Measurements from ENCODE around the gene SCN2A.

Gene SCN2A

DNA sequence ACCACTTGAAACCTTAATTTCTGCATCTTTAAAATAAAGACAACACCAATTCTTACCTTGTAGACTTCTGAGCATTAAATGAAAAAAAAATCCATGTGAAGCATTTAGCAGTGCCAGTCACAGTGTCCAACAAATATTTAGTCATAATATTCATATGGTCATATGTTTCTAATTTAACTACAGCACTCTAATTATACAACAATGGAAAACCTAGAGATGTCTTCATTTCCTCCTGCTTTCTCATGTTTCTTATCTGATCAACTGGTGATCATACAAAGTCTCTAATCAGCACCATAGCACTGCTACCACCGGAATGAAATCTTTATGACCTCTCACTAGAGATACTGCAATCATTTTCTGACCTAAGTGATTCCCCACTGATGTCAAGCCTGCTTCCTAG, 25.1 kb upstream of the SCN2A start:
- H3K4me3 ChIP-seq (ENCODE audit: low read depth in 1 of 2, low read length in 2 of 2), result no peak overlapping the region
- H3K4me1 ChIP-seq (ENCODE audit: control insufficient read depth in 1 of 2, insufficient read depth in 2 of 2, low read length in 2 of 2), result no peaks in the 10 kb centered on the region
- H3K9me3 ChIP-seq (ENCODE audit: control insufficient read depth in 1 of 2, low read length in 2 of 2), result no peaks in the 10 kb centered on the region
- no peaks in the 10 kb centered on the region for H3K36me3 ChIP-seq (ENCODE audit: control insufficient read depth in 1 of 2, insufficient read depth in 2 of 2, low read length in 2 of 2)
- H3K27me3 ChIP-seq (ENCODE audit: low read depth, low read length), result no peaks in the 10 kb centered on the region
- H3K27ac ChIP-seq (ENCODE audit: low read length), result no peak overlapping the region

DNA sequence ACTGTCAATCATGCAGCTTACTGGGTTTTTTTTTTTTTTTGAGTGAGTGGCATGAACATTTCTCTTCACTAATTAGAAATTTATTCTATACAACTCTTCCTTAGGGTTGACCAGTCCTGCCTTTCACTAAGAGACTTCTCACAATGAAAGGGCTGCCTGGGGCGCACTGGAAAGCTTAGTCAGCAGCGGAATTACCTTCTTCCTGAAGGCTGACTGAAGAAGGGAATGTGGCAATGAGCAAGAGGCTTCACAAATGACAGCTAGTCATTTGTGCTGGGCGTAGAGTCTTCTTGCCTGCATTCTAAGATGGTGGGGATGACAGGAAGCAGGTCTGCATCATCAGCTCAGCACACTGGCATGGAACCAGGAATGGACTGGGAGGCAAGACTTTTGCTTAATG, 19.7 kb upstream of the SCN2A start:
- H3K36me3 ChIP-seq (ENCODE audit: control insufficient read depth in 1 of 2, insufficient read depth in 2 of 2, low read length in 2 of 2), result no peaks in the 10 kb centered on the region
- no peaks in the 10 kb centered on the region for H3K4me1 ChIP-seq (ENCODE audit: control insufficient read depth in 1 of 2, insufficient read depth in 2 of 2, low read length in 2 of 2)
- H3K4me3 ChIP-seq (ENCODE audit: low read depth in 1 of 2, low read length in 2 of 2), result no peak overlapping the region
- no peaks in the 10 kb centered on the region for H3K9me3 ChIP-seq (ENCODE audit: control insufficient read depth in 1 of 2, low read length in 2 of 2)
- no peak overlapping the region for H3K27ac ChIP-seq (ENCODE audit: low read length)
- H3K27me3 ChIP-seq (ENCODE audit: low read depth, low read length), result no peaks in the 10 kb centered on the region

DNA sequence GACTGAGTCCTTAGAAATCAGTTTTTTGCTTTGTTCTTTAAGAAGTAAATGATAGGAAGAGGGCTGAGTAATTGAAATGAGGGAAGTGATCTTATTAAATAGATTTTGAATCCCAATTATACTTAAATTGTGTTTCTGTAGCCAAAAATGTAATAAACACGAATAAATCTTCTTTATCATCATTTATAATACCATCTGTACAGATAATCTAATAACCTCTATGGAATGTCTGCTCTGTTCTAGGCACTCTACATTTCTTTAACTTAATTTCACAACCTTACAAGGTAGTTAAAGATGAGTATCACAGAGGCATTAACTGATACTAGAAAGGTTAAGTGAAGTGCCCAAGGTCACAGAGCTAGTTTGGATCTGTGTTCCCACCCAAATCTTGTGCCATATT, 14.3 kb upstream of the SCN2A start:
- Histone ChIP-seq H3K4me3 (ENCODE audit: low read depth in 1 of 2, low read length in 2 of 2) (no peak overlapping the region), H3K9me3 (ENCODE audit: control insufficient read depth in 1 of 2, low read length in 2 of 2) (no peaks in the 10 kb centered on the region)

DNA sequence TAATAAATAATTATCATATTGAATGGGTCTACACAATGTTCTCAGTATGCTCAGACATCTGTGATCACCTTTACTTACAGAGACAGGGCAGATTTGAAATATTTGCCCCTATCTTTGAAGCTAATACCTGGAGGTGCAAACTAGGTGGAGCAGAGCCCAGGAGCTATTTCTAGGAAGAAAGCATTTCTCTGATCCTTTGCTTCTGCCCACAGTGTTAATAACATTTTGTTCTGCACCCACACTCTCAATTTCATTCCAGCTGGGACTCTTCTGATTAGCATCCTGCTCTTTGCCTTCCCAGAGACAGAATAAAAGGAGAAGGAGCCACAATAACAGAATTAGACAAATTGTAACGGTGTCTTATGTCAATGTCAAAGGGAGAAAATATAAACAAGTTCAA, 11.6 kb upstream of the SCN2A start:
- no peaks in the 10 kb centered on the region for H3K27me3 ChIP-seq (ENCODE audit: low read depth, low read length)
- H3K36me3 ChIP-seq (ENCODE audit: control insufficient read depth in 1 of 2, insufficient read depth in 2 of 2, low read length in 2 of 2), result no peaks in the 10 kb centered on the region
- no peaks in the 10 kb centered on the region for H3K4me1 ChIP-seq (ENCODE audit: control insufficient read depth in 1 of 2, insufficient read depth in 2 of 2, low read length in 2 of 2)
- H3K9me3 ChIP-seq (ENCODE audit: control insufficient read depth in 1 of 2, low read length in 2 of 2), result no peaks in the 10 kb centered on the region
- no peak overlapping the region for H3K4me3 ChIP-seq (ENCODE audit: low read depth in 1 of 2, low read length in 2 of 2)
- no peak overlapping the region for H3K27ac ChIP-seq (ENCODE audit: low read length)

More for the DNA sequence above, 14.3 kb upstream of the SCN2A start:
- Histone ChIP-seq H3K4me1 (ENCODE audit: control insufficient read depth in 1 of 2, insufficient read depth in 2 of 2, low read length in 2 of 2) (no peaks in the 10 kb centered on the region), H3K36me3 (ENCODE audit: control insufficient read depth in 1 of 2, insufficient read depth in 2 of 2, low read length in 2 of 2) (no peaks in the 10 kb centered on the region), H3K27ac (ENCODE audit: low read length) (no peak overlapping the region), H3K27me3 (ENCODE audit: low read depth, low read length) (no peaks in the 10 kb centered on the region)

DNA sequence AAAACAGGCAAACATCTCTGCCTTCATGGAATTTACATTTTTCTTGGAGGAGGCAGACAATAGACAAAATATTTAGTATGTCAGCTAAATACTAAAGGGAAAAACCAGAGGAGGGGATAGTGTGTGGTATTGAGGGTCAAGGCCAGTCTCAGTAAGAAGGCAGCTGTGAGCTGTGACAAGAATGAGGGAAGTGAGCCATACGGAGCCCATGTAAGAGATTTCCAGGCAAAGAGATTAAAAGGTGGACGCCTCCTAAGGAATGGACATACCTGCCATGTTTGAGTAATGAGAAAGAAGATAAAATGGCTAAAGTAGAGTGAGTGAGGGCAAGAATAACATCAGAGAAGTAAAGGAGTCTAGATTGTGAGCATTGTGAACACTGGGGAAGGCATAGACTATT, 2.2 kb upstream of the SCN2A start:
- H3K36me3 ChIP-seq (ENCODE audit: control insufficient read depth in 1 of 2, insufficient read depth in 2 of 2, low read length in 2 of 2), result no peaks in the 10 kb centered on the region
- no peaks in the 10 kb centered on the region for H3K9me3 ChIP-seq (ENCODE audit: control insufficient read depth in 1 of 2, low read length in 2 of 2)
- no peaks in the 10 kb centered on the region for H3K27me3 ChIP-seq (ENCODE audit: low read depth, low read length)
- no peaks in the 10 kb centered on the region for H3K4me1 ChIP-seq (ENCODE audit: control insufficient read depth in 1 of 2, insufficient read depth in 2 of 2, low read length in 2 of 2)
- H3K4me3 ChIP-seq (ENCODE audit: low read depth in 1 of 2, low read length in 2 of 2), result no peak overlapping the region
- H3K27ac ChIP-seq (ENCODE audit: low read length), result no peak overlapping the region

DNA sequence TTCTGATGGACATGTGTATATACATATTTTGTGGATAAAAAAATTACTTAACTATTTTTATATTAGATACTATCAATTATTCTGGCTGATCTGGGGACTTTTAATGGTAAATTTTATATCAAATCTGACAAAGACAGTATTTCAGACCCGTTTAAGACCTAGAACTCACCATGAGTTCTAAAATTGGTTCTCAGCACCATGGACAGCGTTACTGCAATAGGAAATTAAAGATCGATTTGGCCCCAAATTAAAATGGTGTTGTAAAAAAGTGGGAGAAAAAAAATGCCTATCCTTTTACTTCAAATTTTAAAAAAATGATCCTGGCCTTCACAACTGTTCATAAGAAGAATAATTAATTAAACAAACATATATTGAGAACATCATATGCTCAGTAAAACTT, 919 bp upstream of the SCN2A start:
- Histone ChIP-seq H3K27ac (ENCODE audit: low read length) (no peak overlapping the region), H3K36me3 (ENCODE audit: control insufficient read depth in 1 of 2, insufficient read depth in 2 of 2, low read length in 2 of 2) (no peaks in the 10 kb centered on the region), H3K4me1 (ENCODE audit: control insufficient read depth in 1 of 2, insufficient read depth in 2 of 2, low read length in 2 of 2) (no peaks in the 10 kb centered on the region), H3K9me3 (ENCODE audit: control insufficient read depth in 1 of 2, low read length in 2 of 2) (no peaks in the 10 kb centered on the region), H3K4me3 (ENCODE audit: low read depth in 1 of 2, low read length in 2 of 2) (no peak overlapping the region), H3K27me3 (ENCODE audit: low read depth, low read length) (no peaks in the 10 kb centered on the region)

DNA sequence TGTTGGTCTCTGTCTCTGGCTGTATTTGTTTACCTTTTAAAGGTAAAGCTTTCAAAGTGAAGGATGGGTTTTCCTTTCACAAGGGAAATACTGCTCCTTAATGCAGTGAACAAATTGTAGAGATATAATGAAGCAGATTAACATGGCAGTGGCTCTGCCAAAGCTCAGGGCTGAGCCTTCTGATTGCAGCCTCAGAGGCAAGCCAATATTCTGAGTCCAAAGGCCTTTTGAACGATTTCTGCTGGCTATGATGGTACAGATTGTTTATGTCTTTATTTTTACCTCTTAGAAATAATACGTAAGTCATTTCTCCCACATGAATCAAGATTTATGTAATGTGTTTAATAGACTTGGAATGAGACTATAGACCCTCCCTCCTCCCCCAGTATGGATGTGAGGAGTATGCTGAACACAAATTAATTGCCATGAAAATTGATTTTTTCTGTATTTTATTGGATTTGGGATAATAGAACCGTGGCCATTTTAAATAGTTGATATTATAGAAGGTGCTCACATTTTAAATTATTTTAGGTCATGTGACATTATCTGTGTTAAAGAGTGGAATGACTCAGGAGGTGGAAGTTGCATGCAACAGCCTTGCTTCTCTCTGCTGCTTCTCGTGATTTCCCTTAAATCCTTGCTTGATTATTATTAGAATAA, 772 bp downstream of the SCN2A start:
- H3K27ac ChIP-seq (ENCODE audit: low read length), result no peak overlapping the region

DNA sequence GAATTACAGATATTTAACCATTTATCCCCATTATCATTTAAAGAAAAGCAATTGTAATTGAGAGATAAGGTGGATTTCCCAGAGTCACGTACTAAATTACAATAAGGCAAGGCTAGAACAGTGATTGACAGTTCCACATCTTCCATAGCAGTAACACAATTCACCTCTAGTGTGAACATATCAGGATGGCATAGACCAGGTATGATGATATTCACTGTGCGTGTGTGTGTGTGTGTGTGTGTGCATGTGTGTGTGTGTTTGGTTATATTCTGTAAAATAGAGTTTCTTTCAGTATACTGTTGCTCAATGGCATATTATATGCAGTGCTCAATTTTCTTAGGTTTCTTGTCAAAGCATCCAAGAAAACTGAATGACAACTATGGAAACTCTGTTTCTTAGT, 1.7 kb downstream of the SCN2A start:
- no peak overlapping the region for H3K4me3 ChIP-seq (ENCODE audit: low read depth in 1 of 2, low read length in 2 of 2)
- H3K27ac ChIP-seq (ENCODE audit: low read length), result no peak overlapping the region
- H3K9me3 ChIP-seq (ENCODE audit: control insufficient read depth in 1 of 2, low read length in 2 of 2), result no peaks in the 10 kb centered on the region
- no peaks in the 10 kb centered on the region for H3K4me1 ChIP-seq (ENCODE audit: control insufficient read depth in 1 of 2, insufficient read depth in 2 of 2, low read length in 2 of 2)
- no peaks in the 10 kb centered on the region for H3K27me3 ChIP-seq (ENCODE audit: low read depth, low read length)
- no peaks in the 10 kb centered on the region for H3K36me3 ChIP-seq (ENCODE audit: control insufficient read depth in 1 of 2, insufficient read depth in 2 of 2, low read length in 2 of 2)

More for the DNA sequence above, 772 bp downstream of the SCN2A start:
- Histone ChIP-seq H3K4me1 (ENCODE audit: control insufficient read depth in 1 of 2, insufficient read depth in 2 of 2, low read length in 2 of 2) (no peaks in the 10 kb centered on the region), H3K27me3 (ENCODE audit: low read depth, low read length) (no peaks in the 10 kb centered on the region), H3K4me3 (ENCODE audit: low read depth in 1 of 2, low read length in 2 of 2) (no peak overlapping the region), H3K9me3 (ENCODE audit: control insufficient read depth in 1 of 2, low read length in 2 of 2) (no peaks in the 10 kb centered on the region), H3K36me3 (ENCODE audit: control insufficient read depth in 1 of 2, insufficient read depth in 2 of 2, low read length in 2 of 2) (no peaks in the 10 kb centered on the region)

DNA sequence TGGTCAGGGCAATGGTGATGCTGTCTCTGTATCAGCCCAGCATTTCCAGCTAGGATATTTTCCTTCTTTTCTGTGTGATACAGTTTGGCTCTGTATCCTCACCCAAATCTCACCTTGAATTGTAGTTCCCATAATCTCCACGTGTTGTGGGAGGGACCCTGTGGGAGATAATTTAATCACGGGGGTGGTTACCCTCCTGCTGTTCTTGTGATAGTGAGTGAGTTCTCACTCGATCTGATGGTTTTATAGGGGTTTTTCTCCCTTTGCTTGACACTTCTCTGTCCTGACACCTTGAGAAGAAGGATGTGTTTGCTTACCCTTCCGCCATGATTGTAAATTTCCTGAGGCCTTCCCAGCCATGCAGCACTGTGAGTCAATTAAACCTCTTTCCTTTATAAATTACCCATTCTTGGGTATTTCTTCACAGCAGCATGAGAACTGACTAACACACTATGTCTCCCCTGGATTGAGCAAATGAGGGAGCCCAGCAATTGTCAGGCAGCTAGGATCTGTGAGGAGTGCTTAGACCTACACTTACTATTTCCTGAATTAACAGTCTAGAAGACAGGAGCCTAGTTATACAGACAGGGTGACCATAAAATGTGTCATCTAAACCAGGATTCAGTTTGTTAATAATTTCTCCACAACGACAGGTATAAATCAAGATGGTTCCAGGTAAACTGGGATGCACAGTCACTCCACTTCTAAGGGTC, 6.0 kb downstream of the SCN2A start:
- H3K4me1 ChIP-seq (ENCODE audit: control insufficient read depth in 1 of 2, insufficient read depth in 2 of 2, low read length in 2 of 2), result no peaks in the 10 kb centered on the region
- H3K27me3 ChIP-seq (ENCODE audit: low read depth, low read length), result no peaks in the 10 kb centered on the region
- H3K27ac ChIP-seq (ENCODE audit: low read length), result no peak overlapping the region
- no peak overlapping the region for H3K4me3 ChIP-seq (ENCODE audit: low read depth in 1 of 2, low read length in 2 of 2)
- no peaks in the 10 kb centered on the region for H3K9me3 ChIP-seq (ENCODE audit: control insufficient read depth in 1 of 2, low read length in 2 of 2)
- H3K36me3 ChIP-seq (ENCODE audit: control insufficient read depth in 1 of 2, insufficient read depth in 2 of 2, low read length in 2 of 2), result no peaks in the 10 kb centered on the region

DNA sequence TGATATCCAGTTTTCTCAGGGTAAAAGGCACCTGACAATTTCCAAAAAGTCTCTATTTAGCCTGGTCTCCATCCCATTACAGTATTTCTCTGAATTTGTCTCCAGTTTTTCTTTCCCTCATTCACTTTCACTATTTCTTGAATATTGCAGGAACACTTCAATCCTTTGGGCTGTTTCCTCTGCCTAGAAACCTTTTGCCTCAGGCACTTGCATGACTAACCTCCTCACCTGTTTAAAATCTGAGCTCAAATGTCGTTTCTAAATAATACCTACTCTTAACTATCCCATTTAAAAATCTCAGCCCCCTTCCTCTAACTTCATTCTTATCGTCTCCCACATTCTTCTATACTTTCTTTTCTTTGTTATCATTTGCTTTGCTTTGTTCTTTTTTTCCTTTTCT, 9.0 kb downstream of the SCN2A start:
- H3K9me3 ChIP-seq (ENCODE audit: control insufficient read depth in 1 of 2, low read length in 2 of 2), result no peaks in the 10 kb centered on the region
- H3K4me3 ChIP-seq (ENCODE audit: low read depth in 1 of 2, low read length in 2 of 2), result no peak overlapping the region
- no peaks in the 10 kb centered on the region for H3K27me3 ChIP-seq (ENCODE audit: low read depth, low read length)
- H3K4me1 ChIP-seq (ENCODE audit: control insufficient read depth in 1 of 2, insufficient read depth in 2 of 2, low read length in 2 of 2), result no peaks in the 10 kb centered on the region
- H3K27ac ChIP-seq (ENCODE audit: low read length), result no peak overlapping the region
- no peaks in the 10 kb centered on the region for H3K36me3 ChIP-seq (ENCODE audit: control insufficient read depth in 1 of 2, insufficient read depth in 2 of 2, low read length in 2 of 2)

DNA sequence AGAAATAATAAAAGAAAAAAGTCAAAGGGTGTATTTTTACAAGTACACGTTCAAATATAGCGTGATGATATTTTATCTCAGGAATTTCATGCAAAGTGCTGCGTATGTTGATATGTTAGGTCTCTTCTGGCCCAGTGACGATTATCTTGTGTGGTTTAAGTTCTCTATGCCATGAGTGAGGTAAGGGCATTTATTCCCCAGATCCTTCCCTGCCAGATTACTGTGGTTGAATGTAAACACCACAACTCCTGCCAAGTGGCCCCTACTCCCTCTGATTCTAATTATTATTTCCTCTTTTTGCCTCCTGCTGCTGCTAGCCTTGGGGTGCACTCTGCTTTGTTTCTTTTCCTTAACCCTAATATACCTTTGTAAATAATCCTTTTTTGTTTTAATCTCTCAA, 12.2 kb downstream of the SCN2A start:
- no peak overlapping the region for H3K27ac ChIP-seq (ENCODE audit: low read length)
- no peaks in the 10 kb centered on the region for H3K36me3 ChIP-seq (ENCODE audit: control insufficient read depth in 1 of 2, insufficient read depth in 2 of 2, low read length in 2 of 2)
- no peak overlapping the region for H3K4me3 ChIP-seq (ENCODE audit: low read depth in 1 of 2, low read length in 2 of 2)
- no peaks in the 10 kb centered on the region for H3K9me3 ChIP-seq (ENCODE audit: control insufficient read depth in 1 of 2, low read length in 2 of 2)
- H3K27me3 ChIP-seq (ENCODE audit: low read depth, low read length), result no peaks in the 10 kb centered on the region
- no peaks in the 10 kb centered on the region for H3K4me1 ChIP-seq (ENCODE audit: control insufficient read depth in 1 of 2, insufficient read depth in 2 of 2, low read length in 2 of 2)

DNA sequence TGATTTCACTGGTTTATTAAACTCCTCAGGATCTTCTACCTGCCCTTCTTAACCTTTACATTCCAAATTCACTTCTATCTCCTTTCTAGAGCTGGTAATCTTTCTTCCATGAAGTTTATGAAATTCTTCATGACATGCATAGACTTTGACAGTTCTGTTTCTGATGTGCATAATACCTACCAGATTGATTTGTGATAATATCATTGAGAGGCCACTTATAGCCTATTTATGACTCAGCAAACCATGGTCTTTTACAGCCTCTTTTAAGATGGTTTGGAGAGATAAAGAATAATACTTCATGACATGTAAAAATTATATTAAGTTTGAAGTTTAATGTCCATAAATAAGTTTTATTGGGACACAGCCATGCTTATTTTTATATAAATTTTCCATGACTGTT, 14.0 kb downstream of the SCN2A start:
- Histone ChIP-seq H3K27me3 (ENCODE audit: low read depth, low read length) (no peaks in the 10 kb centered on the region), H3K4me1 (ENCODE audit: control insufficient read depth in 1 of 2, insufficient read depth in 2 of 2, low read length in 2 of 2) (no peaks in the 10 kb centered on the region), H3K4me3 (ENCODE audit: low read depth in 1 of 2, low read length in 2 of 2) (no peak overlapping the region), H3K27ac (ENCODE audit: low read length) (no peak overlapping the region), H3K36me3 (ENCODE audit: control insufficient read depth in 1 of 2, insufficient read depth in 2 of 2, low read length in 2 of 2) (no peaks in the 10 kb centered on the region), H3K9me3 (ENCODE audit: control insufficient read depth in 1 of 2, low read length in 2 of 2) (no peaks in the 10 kb centered on the region)

Measured in muscle layer of duodenum (tissue), 2 donors.